Measurements from ENCODE around the gene GPRIN3. TPM values are rescaled to one million over a fixed set of nuclear protein-coding genes. Genes with fewer than 3 reads are reported as not detected.

Gene GPRIN3
- total and polyA plus RNA-seq, 2 donors (not counting 3 experiments of a cell fraction or from before 2014, with no cell fraction given), result 0.17 to 2.2 TPM

GRCh38 chr4:89251396-89251795 is 56.2 kb downstream of the GPRIN3 start:
- no peak for FAIRE-seq
- H3K9me1 ChIP-seq (replicated peaks; ENCODE audit: control insufficient read depth, extremely low read depth, insufficient read depth, low read length), result no peaks in the 10 kb centered on the region
- H2AFZ ChIP-seq (ENCODE audit: low read depth, low read length), result no peak overlapping the region
- H3K27ac ChIP-seq (ENCODE audit: insufficient read depth, low read depth, low read length), result no peak overlapping the region
- no peaks in the 10 kb centered on the region for H3K36me3 ChIP-seq (ENCODE audit: control insufficient read depth in 2 of 2, extremely low read depth in 1 of 2, insufficient read depth in 2 of 2, low read length in 2 of 2)
- TF ChIP-seq POLR2A (IDR thresholded peaks at IDR 0.05; ENCODE audit: low read depth, low read length), result no peak
- TF ChIP-seq POLR2AphosphoS5 (IDR thresholded peaks at IDR 0.05; ENCODE audit: insufficient read depth, low read depth, low read length), result no peak
- no peak for TF ChIP-seq JUN (IDR thresholded peaks at IDR 0.05; ENCODE audit: borderline replicate concordance, insufficient read depth, insufficient read length, low read depth)
- TF ChIP-seq, protein P1, sequence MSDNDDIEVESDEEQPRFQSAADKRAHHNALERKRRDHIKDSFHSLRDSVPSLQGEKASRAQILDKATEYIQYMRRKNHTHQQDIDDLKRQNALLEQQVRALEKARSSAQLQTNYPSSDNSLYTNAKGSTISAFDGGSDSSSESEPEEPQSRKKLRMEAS (IDR thresholded peaks at IDR 0.05; ENCODE audit: insufficient read depth, insufficient read length), result no peak
- no peak for TF ChIP-seq GATA2 (IDR thresholded peaks at IDR 0.05; ENCODE audit: insufficient read depth, insufficient read length, low read depth, low read length)
- TF ChIP-seq CTCF (IDR thresholded peaks at IDR 0.05; ENCODE audit: extremely low read depth in 1 of 2, insufficient read depth in 1 of 2, low read depth in 1 of 2, low read length in 2 of 2), result no peak
- TF ChIP-seq FOS (IDR thresholded peaks at IDR 0.05; ENCODE audit: borderline replicate concordance, insufficient read depth, low read length), result no peak
- TF ChIP-seq MYC (IDR thresholded peaks at IDR 0.05; ENCODE audit: low read depth, low read length), result no peak
- no peaks in the 10 kb centered on the region for H3K9me3 ChIP-seq (replicated peaks; ENCODE audit: control insufficient read depth, insufficient read depth, low read length)
- H4K20me1 ChIP-seq (replicated peaks; ENCODE audit: control insufficient read depth, extremely low read depth, insufficient read depth, low read length), result no peaks in the 10 kb centered on the region
- no peak for DNase-seq (ENCODE audit: low read depth, low spot score)
- CTCF ChIA-PET, result interaction anchor here (0.9 to 2.9 kb wide), 4 partner anchors 10 to 184 kb away, joined by 3 to 14 read pairs (median 6); no protein-coding TSS in a partner anchor
- POLR2A ChIA-PET, result no interaction called here
- intact Hi-C loops (cut with micrococcal nuclease), result no loop called here
- dilution Hi-C loops (cut with MboI; ENCODE audit: extremely low pct_ligation_motif_present, low sequenced_read_pairs), result no loop called here
- no peak overlapping the region for H3K4me2 ChIP-seq (ENCODE audit: insufficient read depth, low read length)
- H3K4me3 ChIP-seq (replicated peaks in 1 of 3; ENCODE audit: insufficient read depth in 1 of 3, low read depth in 1 of 3, low read length in 3 of 3), result no peak overlapping the region
- no peaks in the 10 kb centered on the region for H3K4me1 ChIP-seq (ENCODE audit: control insufficient read depth, extremely low read depth, insufficient read depth, low read length)
- H3K9ac ChIP-seq (replicated peaks; ENCODE audit: extremely low read depth, insufficient read depth, low read length), result no peak overlapping the region
- H3K79me2 ChIP-seq (ENCODE audit: control insufficient read depth, insufficient read depth, low read length), result no peaks in the 10 kb centered on the region
- no TSS peak for BruUV-seq (replicated peaks)
- peaks cover 9 to 11% of the 10 kb centered on the region in 2 experiments for H3K27me3 ChIP-seq (ENCODE audit: control insufficient read depth in 2 of 2, insufficient read depth in 2 of 2, low read length in 2 of 2)
